ENCODE measurements around the gene RAB3A. TPM values are rescaled to one million over a fixed set of nuclear protein-coding genes. Genes with fewer than 3 reads are reported as not detected.
A peak's percentile ranks its signal among the peaks of the same experiment; 100 is the strongest.

The RAB3A gene
- total RNA-seq, 2 donors from 2014 or later, result 0.52 to 8.2 TPM

DNA sequence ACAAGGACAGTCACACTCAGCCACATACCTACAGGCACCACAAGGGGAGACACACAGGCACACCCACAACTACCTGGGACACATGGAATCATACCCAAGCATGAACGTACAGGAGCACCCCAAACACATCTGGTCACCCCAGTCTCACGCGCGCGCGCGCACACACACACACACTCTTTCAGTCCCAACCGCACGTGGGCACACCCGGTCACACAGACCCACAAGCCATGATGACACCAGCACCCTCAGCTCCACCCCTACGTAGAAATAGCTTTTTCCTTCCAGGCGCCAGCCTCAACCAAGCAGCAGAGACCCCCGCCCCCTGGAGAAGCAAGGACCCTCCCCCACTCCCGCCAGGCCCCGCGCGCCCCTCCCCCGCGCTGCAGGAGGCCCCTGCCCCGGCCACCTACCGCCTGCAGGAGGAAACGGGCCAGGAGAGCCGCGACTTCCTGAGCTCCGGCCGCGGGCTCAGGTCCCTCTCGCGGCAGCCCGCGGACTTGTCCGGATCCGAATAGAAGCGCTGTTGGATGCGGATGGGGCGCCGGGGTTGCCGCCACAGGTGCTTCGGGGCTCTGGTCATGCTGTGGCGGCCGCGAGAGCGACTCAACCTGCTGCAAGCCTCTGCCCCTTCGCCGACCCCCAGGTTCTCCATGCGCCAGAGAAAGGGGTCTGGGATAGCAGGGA, 28.8 kb upstream of the RAB3A start:
- Histone ChIP-seq H3K4me1 (no peaks in the 10 kb centered on the region), H3K4me3 (no peak overlapping the region), H3K27ac (no peak overlapping the region), H3K27me3 (peaks cover 0 to 9% of the 10 kb centered on the region in 2 donors), H3K36me3 (replicated peaks in 1 of 2; ENCODE audit: insufficient read depth in 1 of 2, low read depth in 2 of 2) (no peaks in the 10 kb centered on the region), H3K9me3 (peaks cover 0 to 9% (median 0%) of the 10 kb centered on the region in 3 donors)
- TF ChIP-seq, protein P1, sequence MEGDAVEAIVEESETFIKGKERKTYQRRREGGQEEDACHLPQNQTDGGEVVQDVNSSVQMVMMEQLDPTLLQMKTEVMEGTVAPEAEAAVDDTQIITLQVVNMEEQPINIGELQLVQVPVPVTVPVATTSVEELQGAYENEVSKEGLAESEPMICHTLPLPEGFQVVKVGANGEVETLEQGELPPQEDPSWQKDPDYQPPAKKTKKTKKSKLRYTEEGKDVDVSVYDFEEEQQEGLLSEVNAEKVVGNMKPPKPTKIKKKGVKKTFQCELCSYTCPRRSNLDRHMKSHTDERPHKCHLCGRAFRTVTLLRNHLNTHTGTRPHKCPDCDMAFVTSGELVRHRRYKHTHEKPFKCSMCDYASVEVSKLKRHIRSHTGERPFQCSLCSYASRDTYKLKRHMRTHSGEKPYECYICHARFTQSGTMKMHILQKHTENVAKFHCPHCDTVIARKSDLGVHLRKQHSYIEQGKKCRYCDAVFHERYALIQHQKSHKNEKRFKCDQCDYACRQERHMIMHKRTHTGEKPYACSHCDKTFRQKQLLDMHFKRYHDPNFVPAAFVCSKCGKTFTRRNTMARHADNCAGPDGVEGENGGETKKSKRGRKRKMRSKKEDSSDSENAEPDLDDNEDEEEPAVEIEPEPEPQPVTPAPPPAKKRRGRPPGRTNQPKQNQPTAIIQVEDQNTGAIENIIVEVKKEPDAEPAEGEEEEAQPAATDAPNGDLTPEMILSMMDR (IDR thresholded peaks at IDR 0.05), result no peak
- no peak for TF ChIP-seq POLR2A (IDR thresholded peaks at IDR 0.05)
- DNase-seq (peak in 1 of 4 donors; percentile 24), ATAC-seq (peak; percentile 22)
- intact Hi-C loops (cut with DNase I), result no loop called here
- 0 to 5% methylated on average over 1 to 36 of the region's 46 CpGs for WGBS, 2 donors

DNA sequence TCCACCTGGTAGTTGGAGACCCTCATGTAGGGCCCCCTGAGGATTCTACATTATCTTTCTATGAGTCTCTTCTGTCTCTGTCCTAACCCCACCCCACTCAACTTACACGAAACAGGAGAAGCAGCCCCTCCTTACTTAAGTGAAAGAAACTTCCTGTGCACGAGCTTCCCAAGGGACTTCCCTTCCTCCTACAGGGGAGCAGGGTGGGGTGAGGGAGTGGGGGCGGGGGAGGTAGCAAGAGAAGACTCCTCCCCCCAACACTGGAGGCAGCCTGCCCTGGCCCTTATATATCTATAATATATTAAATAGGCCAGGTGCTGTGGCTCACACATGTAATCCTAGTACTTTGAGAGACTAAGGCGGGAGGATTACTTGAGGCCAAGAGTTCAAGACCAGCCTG, 27.9 kb upstream of the RAB3A start:
- TF ChIP-seq, protein P1 (IDR thresholded peaks at IDR 0.05), result no peak
- no peak for TF ChIP-seq POLR2A (IDR thresholded peaks at IDR 0.05)
- Histone ChIP-seq H3K4me1 (no peaks in the 10 kb centered on the region), H3K4me3 (no peak overlapping the region), H3K27ac (no peak overlapping the region), H3K9me3 (peaks cover 0 to 9% (median 0%) of the 10 kb centered on the region in 3 donors), H3K27me3 (peaks cover 0 to 9% of the 10 kb centered on the region in 2 donors), H3K36me3 (replicated peaks in 1 of 2; ENCODE audit: insufficient read depth in 1 of 2, low read depth in 2 of 2) (no peaks in the 10 kb centered on the region)
- intact Hi-C loops (cut with DNase I), result no loop called here
- WGBS, 2 donors, result 33 to 35% methylated on average over 4 of the region's 4 CpGs
- DNase-seq, result no peak
- ATAC-seq, result no peak

DNA sequence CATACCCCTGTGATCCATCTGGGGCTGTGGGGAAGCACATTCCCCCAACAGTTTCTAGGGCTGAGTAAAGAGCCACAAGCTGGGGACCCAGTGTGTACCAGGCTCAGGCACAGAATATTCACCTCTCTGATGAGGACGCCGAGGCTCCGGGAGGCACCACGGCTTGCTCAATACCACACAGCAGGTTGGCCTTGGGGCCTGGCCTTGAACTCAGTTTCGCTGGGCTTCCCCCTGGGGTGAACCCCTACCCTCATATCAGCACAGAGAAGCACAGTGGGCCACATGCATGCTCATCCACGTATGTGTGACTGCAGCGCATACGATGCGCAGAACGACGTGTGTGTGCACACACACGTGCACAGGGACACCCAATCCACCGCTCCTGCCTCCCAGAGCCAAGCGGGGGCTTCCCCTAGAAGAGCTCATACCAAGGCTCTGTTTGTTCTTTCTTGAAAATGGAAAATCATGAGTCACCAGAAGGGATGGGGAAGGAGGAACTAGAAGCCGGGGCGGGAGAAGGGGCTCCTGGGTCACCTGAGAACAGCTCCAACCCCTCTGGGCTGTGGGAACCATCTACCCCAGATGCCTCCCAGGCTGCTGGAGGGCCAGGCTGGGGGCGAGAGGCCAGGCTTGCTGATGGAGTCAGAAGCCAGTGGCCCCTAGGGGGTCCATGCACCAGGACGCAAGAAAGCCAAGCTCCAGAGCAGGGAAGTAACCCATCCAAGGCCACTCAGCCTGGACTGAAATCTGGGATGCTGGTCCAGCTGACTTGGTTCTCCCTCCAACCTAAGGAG, 27.3 kb upstream of the RAB3A start:
- Histone ChIP-seq H3K9me3 (peaks cover 0 to 9% (median 0%) of the 10 kb centered on the region in 3 donors), H3K4me1 (peaks cover 2% of the 10 kb centered on the region), H3K4me3 (no peak overlapping the region), H3K36me3 (replicated peaks in 1 of 2; ENCODE audit: insufficient read depth in 1 of 2, low read depth in 2 of 2) (no peaks in the 10 kb centered on the region), H3K27me3 (peaks cover 0 to 9% of the 10 kb centered on the region in 2 donors), H3K27ac (no peak overlapping the region)
- ATAC-seq, result no peak
- TF ChIP-seq POLR2A (IDR thresholded peaks at IDR 0.05), result no peak
- TF ChIP-seq, protein P1 (IDR thresholded peaks at IDR 0.05), result no peak
- intact Hi-C loops (cut with DNase I), result no loop called here
- WGBS, 2 donors, result 64 to 70% methylated on average over 12 to 18 of the region's 18 CpGs
- no peak for DNase-seq

DNA sequence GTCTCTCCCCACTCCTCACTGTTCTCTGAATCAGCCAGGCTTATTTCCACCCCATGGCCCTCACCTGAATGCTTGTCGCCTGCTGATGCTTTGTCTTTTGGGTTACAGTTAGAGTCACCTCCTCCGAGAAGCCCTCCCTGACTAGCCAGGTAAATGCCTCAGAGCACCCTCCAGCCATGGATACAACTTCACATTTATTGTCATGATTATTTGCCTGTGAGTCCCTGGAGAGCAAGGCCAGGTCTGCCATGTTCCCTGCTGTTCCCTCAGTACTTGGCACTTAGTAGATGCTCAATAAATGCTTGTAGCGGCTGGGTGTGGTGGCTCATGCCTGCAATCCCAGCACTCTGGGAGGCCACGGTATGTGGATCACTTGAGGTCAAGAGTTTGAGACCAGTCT, 26.1 kb upstream of the RAB3A start:
- Histone ChIP-seq H3K9me3 (peaks cover 0 to 9% (median 0%) of the 10 kb centered on the region in 3 donors), H3K27ac (no peak overlapping the region), H3K4me3 (no peak overlapping the region), H3K36me3 (replicated peaks in 1 of 2; ENCODE audit: insufficient read depth in 1 of 2, low read depth in 2 of 2) (no peaks in the 10 kb centered on the region), H3K4me1 (peaks cover 15% of the 10 kb centered on the region), H3K27me3 (peaks cover 0 to 20% of the 10 kb centered on the region in 2 donors)
- intact Hi-C loops (cut with DNase I), result no loop called here
- DNase-seq (no peak), ATAC-seq (no peak)
- WGBS, 2 donors, result 57 to 59% methylated on average over 2 to 4 of the region's 4 CpGs
- no peak for TF ChIP-seq POLR2A (IDR thresholded peaks at IDR 0.05)
- TF ChIP-seq, protein P1 (IDR thresholded peaks at IDR 0.05), result no peak
